Renal cortex interstitium (tissue), 11 donors: Measurements from ENCODE around the gene PER1. TPM values are rescaled to one million over a fixed set of nuclear protein-coding genes. Genes with fewer than 3 reads are reported as not detected.
"Not testable (repeated sequence)": the region's sequence is repeated elsewhere in the genome, so short reads cannot be mapped to it uniquely, and the experiment has no call there.

Experiments used
- DNase-seq, 11 donors: peaks; one replicate each; pipeline ENCODE4 v3.0.0-alpha.2; 2013; ENCODE audit warnings: low read depth in 9 of 11, low spot score in 4 of 11; ENCODE audit errors: extremely low read depth in 1 of 11
- polyA plus RNA-seq, 3 donors: library from polyadenylated mRNA; unstranded; fragments of 120-200 nt; gene quantifications; one replicate each; pipeline ENCODE4 v1.2.1, GENCODE V29; 2013; ENCODE audit not compliant: insufficient read length in 3 of 3

The PER1 gene
- polyA plus RNA-seq, 3 donors: 29.0 to 53.9 (median 30.6) TPM

DNA sequence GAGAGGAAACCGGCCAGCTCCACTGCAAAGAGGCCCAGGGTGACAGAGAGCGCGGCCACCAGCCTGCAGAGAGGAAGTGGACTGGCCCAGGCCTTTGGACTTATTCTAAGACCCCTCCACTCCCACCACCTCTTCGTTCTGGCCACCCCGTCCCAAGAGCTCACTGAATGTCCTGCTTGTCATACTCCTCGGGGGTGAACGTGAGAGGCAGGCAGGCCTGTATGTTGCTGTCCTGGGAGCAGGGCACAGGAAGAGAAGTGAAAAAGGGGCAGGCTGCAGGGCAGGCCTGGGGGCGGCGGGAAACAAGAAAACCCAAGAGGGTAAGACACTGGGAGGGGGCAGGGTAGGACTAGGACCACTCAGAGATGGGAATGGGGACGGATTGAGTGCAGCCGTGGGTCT, 23.6 kb upstream of the PER1 start:
- no peak for DNase-seq

DNA sequence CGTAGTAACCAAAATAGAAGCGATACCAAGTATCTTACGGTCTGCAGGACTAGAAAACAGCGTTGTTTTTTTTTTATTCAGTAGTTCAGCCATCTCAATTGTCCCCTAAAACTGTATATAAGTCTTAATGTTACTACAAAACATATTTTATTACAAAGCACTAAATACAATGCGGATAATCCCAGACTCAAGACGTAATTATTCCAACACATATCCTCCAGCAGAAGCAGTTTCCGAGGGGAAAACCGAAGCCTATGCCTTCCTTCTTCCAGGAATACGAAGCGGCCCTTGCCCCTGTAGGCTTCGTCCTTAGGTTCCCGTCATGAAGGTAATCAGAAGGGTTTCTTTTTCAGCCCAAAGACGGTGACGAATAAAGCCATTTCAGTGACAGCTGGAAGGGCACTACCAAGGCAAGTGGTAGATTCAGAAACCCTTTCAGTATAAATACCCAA, 21.7 kb upstream of the PER1 start:
- DNase-seq: no peak

DNA sequence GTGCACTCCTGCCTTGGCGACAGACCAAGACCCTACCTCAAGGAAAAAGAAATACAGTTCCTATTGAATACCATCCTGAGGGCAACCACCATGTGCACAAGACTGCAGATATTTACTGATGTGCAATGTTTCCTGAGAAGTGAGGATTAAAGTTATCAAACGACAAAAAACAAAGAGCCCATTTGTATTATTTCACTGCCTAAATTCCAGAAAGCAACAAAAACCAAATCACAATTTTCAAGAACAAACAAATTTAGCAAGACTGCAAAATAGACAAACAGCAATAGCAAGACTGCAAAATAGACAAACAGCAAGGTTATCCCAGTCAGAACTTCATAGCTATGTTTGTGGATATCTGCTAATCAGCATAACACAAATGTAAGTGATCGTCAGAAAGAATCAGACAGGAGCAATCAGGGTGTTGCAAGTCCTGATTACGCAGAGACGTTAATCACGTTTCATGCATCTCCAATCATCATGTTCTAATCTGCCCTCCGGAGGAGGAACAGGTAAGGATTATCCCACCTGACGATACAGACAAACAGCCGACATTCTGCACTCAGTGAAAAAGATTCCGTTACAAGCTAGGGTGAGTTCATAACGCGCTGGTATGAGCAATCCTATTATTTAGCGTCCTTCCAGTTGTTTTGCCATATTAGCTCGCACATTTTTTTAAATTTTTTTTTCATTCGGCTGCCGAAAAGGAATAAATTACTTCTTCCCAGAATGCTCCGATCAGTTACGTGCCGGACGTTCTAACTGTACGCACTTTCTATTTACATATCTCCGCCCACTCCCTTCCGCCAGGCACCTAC, 21.1 kb upstream of the PER1 start:
- peak in 7 of 11 donors; percentile 86 to 94 (median 92) for DNase-seq

- not testable (repeated sequence) for DNase-seq
Observed at GRCh38 chr17:8170186-8170585, 18.0 kb upstream of the PER1 start.

- DNase-seq: no peak
Observed at GRCh38 chr17:8167526-8167925, 15.3 kb upstream of the PER1 start.

DNA sequence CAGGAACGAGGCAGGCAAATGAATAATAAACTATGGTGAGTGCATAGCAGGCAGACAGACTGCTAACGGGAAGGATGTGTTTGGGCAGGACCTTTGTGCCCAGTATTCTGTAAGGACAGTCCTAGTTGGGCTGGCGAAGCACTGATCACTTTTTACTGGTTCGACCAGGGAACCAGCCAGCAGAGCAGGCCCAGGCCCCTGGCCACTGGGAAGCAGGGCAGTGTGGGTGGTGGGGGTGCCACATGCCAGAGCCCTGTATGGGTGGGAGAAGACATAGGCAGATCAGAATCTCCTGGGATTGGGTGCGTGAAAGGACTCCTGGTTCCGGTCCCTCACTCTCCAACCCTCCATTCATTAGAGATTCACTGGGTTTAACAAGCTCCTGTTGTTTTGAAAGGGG, 14.5 kb upstream of the PER1 start:
- no peak for DNase-seq

DNA sequence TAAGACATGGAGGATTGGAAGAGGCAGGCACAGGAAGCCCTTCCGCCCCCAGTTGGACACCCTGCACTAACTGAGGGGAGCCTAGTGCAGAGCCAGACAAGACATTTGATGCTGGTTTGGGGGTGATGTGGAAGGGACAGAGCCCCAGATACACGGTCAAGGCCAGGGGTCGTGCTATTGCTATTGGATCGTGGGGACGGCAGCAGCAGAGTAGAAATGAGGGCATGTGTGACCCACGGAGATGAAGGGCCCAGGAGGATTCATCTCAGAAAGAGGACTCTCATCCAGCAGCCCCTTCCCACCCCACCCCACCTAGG, 12.6 kb upstream of the PER1 start:
- DNase-seq: no peak

DNA sequence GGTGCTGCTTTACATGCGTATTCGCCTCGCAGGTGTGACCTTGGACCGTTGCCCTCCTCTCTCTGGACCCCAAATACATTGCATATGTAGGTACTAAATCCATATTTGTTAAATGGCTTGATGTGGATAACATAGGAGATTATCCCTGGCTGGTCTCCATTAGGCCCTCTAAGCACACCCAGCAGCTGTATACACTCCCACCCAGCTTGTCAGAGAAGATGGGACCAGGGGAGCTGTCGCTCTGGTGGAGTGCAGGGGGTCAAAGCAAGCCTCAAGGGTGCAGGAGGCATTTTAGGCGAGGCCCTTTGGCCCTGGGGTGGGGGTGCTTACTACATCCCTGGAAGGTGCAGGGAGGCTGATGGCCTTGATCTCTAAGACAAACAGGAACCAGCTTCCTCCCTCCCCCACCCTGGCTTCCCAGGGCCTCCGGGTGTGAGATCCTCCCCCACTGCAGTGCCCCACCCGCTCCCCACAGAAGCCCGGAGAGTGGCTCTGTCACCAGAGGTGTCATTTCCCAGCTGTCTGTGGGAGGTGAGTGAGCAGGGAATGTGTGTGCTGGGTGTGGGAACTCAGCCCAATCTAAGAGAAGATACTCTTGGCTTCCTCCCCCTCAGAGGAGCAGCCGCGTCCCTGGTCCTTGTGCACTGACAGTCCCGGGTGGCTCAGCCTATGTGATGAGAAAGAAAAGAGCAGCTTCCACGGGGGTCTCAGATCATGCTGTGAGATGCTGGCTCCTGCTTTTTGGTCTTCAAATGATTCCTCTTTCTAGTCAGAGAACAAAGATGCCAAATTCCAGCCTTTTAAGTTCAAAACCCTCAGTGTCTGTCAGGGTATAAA, 12.0 kb upstream of the PER1 start:
- DNase-seq: peak in 1 of 11 donors; percentile 69

DNA sequence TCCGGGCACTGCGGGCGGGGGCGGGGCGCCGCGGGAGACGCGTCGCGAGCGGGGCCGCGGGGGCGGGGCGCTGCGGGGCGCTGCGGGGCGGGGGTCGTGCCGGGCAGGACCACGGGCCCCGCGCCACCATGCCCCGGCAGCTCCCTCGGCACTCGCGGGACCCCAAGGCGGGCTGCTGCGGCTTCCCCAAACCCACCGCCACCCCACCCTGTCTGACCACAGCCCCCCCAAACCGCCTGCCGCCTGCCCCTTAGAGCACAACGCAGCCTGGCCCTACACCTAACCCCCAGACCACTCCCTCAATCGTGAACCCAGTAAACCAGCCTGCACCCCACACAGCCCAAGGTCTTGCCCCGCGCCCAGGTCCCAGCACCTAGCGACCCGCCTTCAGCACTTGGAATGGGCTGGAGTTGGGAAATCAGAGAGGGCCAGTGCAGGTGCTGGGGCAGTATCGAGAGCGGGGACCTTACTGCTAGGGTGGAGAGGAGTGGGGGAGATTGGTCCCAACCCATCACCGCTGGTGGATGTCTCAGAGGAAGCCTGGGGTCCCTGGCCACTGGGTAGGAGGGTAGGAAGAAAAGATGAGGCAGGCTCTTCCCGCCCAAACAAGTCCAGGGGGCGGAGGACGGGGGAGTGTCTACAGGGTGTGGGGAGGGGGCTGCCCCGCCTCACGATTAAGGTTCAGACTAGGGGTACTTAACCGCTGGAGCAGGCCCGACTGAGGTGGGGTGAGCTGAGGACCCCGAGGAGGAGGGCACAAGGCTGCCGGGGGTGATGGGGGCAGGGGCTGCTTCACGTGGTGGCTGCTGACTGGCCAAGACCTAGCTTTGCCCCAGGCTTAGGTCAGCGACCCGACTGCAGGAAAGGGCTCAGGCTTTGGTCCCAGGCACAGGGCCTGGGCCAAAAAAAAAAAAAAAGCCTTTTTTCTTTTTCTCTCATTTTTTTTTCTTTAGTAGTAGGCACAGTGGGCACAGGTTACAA, 11.1 kb upstream of the PER1 start:
- no peak for DNase-seq

DNA sequence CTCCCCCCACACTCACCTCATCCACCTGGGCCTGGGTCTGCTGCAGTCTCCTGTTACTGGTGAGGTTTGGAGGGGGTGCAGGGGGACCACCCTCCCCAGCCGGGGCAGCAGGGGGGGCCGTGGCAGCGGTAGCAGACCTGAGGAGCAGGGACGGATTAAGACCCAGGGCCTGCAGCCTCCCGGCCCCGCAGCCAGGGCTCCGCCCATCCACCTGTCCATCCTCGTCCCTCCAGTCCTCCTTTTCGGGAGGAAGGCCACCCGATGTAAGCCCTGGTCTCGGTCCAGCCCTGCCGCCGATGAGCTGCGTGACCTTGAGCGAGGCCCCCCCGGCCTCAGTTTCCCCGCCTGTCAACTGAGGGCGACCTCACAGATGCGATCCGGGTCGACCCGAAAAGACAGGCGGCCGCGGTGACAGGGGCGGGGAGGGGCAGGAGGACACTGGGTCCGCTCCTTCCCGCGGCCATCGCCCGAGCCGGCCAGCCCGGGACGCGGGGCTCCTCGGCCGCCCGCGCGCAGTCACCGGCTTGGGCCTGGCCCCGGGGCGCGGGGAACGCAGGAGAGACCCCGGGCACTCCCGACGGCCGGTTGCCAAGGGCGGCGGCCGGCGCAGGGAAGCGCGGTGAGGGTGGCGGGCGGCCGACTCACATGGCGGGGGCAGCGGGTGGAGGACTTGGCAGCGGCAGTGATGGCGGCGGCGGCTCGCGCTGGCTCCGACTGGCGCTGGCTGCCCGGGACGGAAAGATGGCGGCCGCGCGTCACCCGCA, 10.2 kb upstream of the PER1 start, which contains the start of gene VAMP2:
Gene VAMP2, minus strand, starts transcription at position 716 of the 764 bp plus-strand sequence. Its CDS starts 69 bp downstream, at position 647.
- DNase-seq: no peak

GRCh38 chr17:8161289-8162232, 9.4 kb upstream of the PER1 start:
- DNase-seq: no peak

DNA sequence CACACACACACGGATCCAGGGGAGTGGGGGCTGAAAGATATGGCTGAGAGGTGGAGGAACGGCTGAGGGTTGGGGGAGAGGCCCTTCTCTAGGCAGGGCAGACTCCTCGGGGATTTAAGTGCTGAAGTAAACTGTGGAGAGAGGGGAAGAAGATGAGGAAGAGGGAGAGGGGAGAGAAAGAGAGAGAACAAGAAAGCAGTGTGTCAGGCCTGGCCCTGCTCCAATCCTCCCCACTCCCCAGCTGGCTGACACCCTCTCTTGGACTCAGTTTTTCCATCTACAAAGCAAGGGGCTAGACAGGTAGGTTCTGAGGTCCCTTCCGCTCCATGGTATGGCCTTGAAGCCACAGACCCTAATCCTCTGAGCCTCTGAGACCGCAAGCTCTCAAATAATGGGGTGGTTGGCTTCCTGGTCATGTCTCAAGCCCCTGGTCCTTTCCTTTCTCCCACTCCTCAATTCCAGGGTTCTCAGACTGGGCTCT, 8.6 kb upstream of the PER1 start:
- no peak for DNase-seq

GRCh38 chr17:8160224-8160577, 8.0 kb upstream of the PER1 start:
- DNase-seq: no peak

DNA sequence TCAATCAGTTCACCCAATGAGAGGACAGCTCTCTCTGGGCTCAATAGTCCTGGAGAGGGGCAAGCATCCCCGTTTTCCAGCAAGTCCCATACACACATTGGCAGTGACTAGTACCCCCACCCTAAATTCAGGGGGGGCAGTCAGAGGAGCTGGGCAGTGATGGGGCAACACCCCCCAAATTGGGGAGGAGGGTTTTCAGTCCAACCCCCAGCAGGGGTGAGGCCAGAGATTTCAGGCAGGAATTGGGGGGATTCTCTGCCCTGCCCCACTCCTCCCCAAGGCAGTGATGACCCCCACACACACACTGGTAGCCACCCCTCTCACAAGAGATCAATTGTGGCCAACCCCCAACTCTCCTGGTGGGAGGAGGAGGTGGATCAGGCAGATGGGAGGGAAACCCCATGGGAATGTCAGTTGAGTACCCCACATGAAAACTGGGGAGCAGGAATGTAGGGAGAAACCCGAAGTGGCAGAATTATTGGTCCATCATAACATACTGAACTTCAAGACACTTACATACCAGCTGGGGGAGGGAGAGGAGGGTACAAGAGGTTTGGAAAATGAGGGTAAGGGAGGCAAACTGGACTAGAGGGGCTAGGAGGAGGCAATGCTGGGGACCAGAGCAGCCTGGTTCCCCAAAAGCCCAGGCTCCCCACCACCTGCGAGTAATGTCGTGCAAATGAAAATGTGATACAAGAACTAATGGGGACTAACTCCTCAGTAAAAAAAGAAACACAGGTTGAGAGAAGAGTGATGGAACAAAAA, 7.4 kb upstream of the PER1 start:
- DNase-seq: no peak

GRCh38 chr17:8159032-8159400, 6.8 kb upstream of the PER1 start:
- no peak for DNase-seq

DNA sequence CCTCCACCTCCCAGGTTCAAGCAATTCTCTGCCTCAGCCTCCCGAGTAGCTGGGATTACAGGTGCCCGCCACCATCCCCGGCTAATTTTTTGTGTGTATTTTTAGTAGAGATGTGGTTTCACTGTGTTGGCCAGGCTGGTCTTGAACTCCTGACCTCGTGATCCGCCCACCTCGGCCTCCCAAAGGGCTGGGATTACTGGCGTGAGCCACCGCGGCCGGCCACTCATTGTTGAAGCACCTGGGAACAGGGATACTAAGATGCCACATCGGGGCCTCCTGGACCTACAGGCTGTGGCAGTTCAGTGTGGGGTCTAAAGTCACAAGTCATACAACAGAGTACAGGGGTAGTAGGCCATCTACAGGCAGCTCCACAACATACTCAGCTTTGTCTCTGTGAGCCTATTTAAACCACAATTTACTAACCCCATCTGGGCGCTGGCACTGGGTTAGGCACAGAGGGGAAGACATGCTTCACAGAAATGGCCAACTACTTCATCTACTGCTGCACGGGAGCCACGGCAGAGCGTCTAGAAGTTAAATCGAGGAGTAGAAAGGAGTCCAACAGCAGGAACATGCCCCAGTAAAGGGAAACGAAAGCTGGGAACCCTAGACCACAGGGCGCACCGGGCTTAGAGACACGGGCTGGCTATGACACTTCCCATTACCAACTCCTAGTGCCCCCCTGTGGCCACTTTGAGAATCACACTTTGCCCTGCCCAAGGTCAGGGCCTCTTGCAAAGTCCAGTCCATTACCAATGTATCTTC, 6.2 kb upstream of the PER1 start:
- peak in 4 of 11 donors; percentile 78 to 87 (median 80) for DNase-seq
